Retinal pigment epithelial cell (primary cell): ENCODE measurements around the gene CTDSPL.
A peak's percentile ranks its signal among the peaks of the same experiment; 100 is the strongest.

Source experiments
- DNase-seq: peaks from one replicate; pipeline ENCODE4 v3.0.0-alpha.2; 2010; ENCODE audit warnings: low read depth
- H3K4me3 ChIP-seq: 2 replicates; pipeline ENCODE4 v1.5.1; 2011; ENCODE audit warnings: mild to moderate bottlenecking, low read length, control low read depth, moderate library complexity
- TF ChIP-seq, protein P1 (sequence below): conservative IDR thresholded peaks from 2 replicates; pipeline ENCODE4 v1.5.1; 2011; ENCODE audit warnings: low read depth, low read length, control low read depth, inconsistent platforms

The CTDSPL gene

DNA sequence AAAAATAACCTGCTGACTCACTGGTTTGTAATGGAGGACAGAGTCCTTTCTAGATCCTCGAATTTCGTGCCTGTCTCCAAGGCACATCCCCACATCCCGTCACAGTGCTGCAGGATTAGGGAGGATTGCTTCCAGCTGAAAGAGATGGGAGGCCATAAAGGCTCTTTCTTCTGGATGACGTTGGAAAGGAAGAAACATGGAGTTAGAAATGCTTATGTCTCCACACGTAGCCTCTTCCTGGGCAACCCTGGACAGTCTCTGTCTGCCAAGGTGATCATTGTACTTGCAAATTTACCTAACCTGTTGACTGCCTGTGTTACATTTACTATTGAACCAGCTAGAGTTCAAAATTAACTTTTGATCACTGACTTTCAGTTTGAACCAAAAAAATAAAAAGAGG is 101.3 kb downstream of the CTDSPL start:
- TF ChIP-seq, protein P1, sequence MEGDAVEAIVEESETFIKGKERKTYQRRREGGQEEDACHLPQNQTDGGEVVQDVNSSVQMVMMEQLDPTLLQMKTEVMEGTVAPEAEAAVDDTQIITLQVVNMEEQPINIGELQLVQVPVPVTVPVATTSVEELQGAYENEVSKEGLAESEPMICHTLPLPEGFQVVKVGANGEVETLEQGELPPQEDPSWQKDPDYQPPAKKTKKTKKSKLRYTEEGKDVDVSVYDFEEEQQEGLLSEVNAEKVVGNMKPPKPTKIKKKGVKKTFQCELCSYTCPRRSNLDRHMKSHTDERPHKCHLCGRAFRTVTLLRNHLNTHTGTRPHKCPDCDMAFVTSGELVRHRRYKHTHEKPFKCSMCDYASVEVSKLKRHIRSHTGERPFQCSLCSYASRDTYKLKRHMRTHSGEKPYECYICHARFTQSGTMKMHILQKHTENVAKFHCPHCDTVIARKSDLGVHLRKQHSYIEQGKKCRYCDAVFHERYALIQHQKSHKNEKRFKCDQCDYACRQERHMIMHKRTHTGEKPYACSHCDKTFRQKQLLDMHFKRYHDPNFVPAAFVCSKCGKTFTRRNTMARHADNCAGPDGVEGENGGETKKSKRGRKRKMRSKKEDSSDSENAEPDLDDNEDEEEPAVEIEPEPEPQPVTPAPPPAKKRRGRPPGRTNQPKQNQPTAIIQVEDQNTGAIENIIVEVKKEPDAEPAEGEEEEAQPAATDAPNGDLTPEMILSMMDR, result no peak
- no peak overlapping the region for H3K4me3 ChIP-seq
- no peak for DNase-seq

DNA sequence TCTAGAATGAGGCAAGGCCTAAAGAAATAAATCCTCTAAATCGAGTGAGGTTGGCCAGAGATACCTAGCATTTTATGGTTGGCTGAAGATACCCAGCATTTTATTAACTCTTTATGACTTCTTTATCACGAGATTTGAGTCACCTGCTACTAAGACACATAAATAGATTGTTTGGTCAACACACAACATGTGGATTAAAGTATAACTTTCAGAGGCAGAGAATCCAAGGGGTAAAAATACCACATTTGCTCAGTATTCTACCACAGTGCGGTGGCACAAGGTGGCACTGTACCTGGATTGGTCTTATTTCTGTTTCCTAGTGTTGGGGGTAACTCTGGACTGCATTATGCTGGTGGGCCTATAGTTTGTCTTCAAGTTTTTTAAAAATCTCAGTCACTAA is 102.0 kb downstream of the CTDSPL start:
- TF ChIP-seq, protein P1, result no peak
- no peak overlapping the region for H3K4me3 ChIP-seq
- no peak for DNase-seq

DNA sequence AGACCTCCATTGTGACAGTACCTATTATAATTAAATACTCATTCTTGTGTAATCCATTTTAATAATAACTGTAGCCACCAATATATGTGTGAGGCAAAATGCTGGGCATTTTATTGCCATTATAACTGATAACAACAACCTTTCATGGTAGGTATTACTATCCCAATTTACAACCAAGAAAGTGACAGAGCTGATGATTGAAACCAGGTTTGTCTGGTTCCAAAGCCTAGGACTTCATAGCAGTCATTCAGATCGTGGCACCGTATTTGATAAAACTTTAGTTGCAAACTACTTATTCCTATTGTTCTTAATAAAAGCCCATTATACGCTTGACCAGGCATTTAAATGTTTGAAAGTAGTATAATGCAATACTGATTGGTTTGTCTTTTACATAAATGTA is 102.5 kb downstream of the CTDSPL start:
- no peak for DNase-seq
- no peak overlapping the region for H3K4me3 ChIP-seq
- TF ChIP-seq, protein P1, result no peak

DNA sequence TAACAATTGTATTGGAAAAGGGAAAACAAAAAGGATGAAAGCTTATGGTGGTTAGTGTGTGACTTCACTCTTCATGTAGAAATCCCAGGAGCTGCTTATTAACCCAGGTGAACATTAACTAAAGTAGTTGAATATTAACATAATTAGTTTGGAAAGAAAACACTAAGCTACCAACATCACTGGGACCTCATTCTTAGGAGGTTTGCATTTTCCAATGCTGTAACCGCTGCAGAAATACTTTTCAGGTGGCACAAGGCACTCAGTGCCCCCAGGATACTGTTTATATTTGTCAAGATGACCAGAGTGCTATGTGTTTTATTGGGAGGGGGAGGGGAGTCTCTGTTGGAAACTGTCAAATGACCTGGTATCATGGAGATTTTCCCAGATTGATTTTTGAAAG is 103.0 kb downstream of the CTDSPL start:
- TF ChIP-seq, protein P1, result no peak
- H3K4me3 ChIP-seq, result no peak overlapping the region
- DNase-seq, result no peak

DNA sequence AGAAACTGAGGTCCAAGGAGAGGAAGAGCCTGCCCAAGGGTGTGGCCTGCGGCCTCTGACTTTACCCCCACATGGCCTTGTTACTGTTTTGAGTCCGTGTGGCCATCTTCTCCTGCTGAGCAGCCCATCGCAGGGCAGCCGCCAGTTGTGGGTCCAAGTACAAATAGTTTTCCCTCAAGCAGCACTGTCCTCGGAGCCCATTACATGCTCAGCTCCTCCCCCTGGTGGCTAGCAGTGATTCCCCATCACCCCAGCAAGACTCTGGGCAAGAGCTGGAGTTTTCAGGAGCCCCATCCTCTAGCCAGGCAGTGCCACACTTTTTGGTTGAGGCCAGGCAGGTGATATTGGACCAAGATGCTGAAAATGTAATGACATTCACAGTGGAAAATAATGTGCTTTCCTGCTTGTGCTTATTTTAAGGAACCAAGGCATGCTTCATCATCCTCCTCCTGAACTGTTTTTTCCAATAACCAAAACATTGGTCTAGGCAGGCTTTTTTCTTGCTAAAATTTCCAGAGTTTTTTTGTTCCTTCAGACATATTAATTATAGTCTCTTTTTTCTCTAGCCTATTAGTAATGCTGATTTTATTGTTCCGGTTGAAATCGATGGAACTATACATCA is 105.7 kb downstream of the CTDSPL start:
- no peak for DNase-seq
- no peak overlapping the region for H3K4me3 ChIP-seq
- TF ChIP-seq, protein P1, result peak; percentile 95

DNA sequence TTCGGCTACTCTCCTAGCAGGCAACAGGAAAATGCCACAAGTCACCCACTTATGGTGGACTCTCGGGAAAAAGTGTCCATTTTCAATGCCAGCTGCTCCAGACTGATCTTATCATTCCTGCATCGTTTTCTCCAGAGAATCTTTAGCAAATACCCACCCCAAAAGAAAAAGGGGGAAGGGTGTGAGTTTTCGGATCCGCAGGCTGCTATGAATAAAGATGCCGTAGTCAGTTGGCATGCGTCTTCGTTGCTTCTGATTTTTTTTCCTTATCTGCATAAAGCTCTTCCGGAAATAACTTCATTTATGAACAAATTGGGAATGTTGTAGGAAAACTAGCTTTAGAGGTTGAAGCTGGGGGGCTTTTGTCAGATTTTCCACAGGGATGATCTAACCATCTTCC is 106.5 kb downstream of the CTDSPL start:
- TF ChIP-seq, protein P1, result no peak
- DNase-seq, result no peak
- no peak overlapping the region for H3K4me3 ChIP-seq

DNA sequence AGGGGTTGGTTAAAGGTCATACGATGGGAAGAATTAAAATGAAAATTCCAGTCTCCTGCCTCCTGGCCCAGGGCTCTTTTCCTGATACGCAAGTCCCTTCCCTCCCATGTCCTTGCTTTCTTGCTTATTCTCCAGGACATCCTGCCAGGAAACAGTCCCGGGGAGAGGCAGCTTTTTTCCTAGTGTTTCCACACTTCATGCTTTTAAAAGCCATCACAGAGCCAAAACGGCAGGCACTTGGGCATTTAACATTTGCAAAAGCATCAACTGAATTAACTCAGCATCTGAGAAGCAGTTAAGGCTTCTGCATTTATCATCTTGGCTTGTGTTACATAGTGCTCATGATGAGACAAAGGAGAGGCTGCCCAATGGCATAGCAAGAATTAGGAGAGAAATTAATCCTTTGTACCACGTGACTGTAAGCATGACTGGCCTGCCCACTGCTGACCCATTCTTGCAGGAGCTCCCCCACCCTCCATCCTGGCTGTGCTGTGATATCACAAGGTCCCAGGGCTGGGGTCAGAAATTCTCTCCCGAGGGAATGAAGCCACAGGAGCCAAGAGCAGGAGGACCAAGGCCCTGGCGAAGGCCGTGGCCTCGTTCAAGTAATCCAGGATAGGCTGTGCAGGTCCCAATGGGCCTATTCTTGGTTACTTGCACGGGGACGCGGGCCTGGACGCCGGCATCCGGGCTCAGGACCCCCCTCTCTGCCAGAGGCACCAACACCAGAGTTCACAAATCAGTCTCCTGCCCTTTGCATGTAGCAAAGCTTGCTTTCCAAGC is 107.3 kb downstream of the CTDSPL start:
- TF ChIP-seq, protein P1, result no peak

More for the DNA sequence above, 107.3 kb downstream of the CTDSPL start:
- H3K4me3 ChIP-seq, result no peak overlapping the region
- DNase-seq, result no peak
